ENCODE measurements around the gene CRTC1.

CRTC1 gene

DNA sequence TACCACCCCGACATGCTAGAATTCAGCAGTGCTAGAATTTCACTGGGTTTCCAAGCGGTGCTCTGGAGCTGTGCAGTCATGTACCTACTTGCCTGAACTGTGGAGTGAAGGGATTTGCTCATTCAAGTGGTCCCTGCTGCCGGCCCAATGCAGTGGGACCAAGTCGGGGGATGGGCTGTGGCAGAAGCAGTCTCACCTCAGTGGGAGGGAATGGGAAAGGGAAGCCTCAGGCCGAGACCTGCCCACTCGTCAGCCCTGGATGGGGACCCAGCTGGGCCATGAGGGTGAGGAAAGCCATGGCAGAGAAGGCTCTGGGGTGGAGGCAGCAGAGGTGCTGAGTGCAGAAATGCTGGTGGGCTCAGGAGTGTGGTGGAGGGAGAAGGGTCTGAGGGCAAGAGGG, 31.7 kb upstream of the CRTC1 start:
- no peak for DNase-seq (ENCODE audit: low read depth)

DNA sequence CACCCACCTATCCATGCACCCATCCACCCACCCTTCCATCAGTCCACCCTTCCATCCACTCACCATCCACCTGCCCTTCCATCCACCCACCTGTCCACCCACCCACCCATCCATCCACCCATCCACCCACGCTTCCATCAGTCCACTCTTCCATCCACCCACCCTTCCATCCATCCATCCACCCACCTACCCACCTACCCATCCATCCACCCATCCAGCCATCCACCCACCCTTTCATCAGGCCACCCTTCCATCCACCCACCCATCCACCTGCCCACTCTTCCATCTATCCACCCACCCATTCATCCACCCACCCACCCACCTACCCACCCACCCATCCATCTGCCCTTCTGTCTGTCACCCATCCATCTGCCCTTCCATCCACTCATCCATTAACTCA, 29.6 kb upstream of the CRTC1 start:
- no peak for DNase-seq (ENCODE audit: low read depth)

DNA sequence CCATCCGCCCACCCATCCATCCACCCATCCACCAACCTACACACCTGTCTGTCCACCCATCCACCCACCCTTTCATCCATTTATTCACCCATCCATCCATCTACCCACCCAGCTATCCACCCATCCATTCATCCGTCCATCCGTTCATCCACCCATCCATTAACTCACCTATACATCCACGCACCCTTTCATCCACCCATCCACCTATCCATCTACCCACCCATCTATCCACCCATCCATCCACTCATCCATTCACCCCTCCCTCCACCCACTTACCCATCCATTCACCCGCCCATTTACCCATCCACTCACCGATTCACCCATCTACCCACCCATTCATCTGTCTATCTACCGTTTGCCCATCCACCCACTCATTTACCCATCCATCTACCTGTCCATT, 29.0 kb upstream of the CRTC1 start:
- DNase-seq (ENCODE audit: low read depth): no peak

DNA sequence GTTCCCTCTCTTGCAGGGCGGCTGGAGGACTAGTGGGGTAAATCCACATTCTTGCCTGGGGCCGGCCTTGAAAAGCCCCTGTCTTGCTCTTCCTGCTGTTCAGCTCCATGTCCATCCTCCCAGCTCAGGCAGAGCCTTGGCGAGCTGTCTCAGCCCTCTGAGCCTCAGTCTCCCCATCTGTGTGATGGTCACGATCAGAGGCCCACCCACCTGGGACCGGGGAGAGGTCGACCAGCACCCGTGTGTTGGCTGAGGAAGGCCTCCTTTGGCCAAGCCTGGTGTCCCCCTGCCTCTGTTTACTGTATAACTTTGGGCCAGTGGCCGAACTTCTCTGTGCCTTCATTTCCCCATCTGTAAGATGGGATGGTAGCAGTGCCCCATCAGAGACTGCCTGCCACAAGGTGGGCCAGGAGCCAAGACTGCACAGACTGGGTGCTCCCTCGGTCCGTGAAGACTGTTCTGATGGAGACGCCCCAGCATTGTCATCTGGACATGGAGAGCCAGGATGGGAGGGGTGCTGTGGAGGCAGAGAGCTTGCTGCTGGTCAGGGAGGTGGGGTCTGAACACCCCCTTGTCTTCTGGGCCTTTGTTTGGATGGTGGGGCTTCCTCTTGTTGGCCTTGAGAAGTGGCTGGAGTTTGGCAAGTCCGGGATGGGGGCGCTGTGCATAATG, 28.2 kb upstream of the CRTC1 start:
- DNase-seq (ENCODE audit: low read depth): no peak

DNA sequence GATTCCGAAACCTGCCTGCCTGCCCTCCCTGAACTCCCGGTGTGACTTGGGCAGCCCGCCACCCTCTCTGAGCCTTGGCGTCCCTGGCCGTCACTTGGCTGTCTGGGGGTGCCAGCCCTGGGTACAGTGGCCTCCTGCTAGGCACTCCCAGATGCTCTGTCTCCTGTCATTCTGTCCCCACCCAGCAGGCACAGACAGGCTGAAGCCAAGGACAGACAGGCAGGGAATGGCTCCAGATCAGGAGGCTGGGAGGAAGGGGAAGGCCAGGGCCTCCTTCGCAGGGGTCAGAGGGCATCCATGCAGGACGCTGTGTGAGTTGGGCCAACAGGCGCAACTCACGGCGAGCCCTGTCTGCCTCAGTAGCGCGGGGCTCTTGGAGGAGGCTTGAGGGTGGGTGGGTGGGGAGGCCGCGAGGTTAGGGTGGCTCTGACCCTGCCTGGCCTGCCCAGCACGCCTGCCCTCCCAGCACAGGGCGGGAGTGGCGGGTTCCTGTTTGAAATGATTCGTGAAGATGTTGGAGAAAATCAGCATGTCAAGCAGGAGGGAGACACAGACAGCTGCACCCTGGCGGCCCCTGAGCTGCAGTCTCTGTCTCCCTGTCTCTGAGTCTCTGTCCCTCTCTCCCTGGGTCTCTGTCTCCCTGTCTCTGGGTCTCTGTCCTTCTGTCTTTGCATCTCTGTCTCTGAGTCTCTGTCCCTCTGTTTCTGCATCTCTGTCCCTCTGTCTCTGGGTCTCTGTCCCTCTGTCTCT, 27.0 kb upstream of the CRTC1 start:
- DNase-seq (ENCODE audit: low read depth): no peak

DNA sequence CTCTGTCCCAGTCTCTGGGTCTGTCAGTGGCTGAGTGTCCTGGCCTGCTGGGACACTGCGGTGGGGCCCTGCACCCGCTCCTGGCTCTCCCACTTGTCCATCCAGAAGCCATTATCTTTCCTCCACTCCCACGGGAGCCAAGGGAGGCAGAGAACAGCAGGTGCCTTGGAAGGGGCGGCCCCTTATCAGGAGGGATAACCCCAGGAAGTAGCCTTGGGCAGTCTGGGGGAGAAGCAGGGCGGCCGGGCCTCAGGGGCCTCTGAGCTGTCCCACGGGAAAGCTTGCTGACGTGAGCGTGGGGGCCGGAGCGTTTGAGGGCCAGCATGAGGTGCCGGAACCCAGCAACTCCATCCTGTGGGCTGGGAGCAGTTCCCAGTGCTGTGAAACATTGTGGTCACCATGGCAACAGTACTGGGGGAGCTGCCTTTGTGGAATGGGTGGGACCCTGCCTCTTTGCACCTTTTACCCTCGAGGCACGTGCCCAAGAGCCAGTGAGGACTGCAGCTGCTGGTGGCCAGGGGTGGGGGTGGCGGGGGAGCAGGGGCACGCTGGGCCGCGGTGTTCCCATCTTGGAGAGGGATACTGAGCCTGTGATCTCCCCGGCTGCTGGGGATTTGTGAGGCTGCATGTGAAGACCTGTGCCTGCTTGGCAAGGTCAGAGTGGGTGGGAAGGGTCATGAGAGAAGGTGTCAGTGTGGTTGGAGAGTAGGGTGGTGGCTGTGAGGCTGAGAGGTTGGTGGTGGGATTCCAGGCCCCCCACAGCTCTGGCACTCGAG, 25.7 kb upstream of the CRTC1 start:
- no peak for DNase-seq (ENCODE audit: low read depth)

DNA sequence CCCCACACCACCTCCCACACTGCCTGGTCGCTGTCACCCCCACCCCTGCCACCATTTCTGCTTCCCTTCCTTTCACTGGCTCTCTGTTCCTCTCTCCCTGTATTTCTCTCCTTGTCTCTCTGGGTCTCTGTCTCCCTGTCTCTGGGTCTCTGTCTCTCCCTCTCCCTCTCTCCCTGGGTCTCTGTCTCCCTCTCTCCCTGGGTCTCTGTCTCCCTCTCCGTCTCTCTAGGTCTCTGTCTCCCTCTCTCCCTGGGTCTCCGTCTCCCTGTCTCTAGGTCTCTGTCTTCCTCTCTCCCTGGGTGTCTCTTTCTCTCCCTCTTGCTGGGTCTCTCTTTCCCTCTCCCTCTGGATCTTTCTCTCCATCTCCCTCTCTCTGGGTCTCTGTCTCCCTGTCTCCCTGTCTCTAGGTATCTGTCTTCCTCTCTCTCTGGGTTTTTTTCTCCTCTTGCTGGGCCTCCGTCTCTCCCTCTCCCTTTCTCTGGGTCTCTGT, 25.1 kb upstream of the CRTC1 start:
- DNase-seq (ENCODE audit: low read depth): no peak

DNA sequence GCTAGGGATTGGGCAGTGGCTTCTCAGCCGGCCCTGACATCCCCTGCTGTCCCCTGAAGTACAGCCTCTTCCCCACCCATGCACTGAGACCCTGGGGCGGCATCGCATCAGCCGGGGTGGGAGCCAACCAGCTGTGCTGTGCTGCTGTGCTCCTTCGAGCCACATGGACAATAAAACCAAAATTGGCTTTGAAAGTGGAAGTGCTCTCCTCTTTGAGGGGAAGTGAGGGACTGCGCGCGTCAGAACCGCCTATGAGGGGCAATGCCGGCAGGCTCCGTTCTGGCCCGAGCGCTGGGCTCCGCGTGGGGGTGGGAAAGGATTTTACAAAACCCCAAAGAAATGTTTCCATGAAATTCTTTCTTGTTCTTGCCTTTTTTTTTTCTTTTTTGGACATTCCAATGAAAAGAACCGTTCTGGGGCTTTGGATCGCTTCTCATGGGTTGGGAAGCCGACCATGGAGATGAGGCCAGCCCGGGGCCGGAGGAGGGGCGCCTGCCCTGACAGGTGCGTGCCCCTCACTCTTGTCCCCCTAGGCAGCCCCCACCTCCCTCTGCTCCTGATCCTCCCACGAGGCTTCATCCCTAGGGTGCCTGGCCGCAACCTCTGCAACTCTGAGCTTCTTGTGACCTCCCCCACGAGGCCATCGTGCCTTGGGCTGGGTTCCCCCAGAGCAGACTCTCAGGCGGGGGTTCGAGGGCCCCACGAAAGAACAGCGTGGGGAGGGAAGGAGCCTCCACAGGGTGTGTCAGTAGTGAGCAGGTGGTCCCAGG, 24.0 kb upstream of the CRTC1 start:
- DNase-seq (ENCODE audit: low read depth): no peak

DNA sequence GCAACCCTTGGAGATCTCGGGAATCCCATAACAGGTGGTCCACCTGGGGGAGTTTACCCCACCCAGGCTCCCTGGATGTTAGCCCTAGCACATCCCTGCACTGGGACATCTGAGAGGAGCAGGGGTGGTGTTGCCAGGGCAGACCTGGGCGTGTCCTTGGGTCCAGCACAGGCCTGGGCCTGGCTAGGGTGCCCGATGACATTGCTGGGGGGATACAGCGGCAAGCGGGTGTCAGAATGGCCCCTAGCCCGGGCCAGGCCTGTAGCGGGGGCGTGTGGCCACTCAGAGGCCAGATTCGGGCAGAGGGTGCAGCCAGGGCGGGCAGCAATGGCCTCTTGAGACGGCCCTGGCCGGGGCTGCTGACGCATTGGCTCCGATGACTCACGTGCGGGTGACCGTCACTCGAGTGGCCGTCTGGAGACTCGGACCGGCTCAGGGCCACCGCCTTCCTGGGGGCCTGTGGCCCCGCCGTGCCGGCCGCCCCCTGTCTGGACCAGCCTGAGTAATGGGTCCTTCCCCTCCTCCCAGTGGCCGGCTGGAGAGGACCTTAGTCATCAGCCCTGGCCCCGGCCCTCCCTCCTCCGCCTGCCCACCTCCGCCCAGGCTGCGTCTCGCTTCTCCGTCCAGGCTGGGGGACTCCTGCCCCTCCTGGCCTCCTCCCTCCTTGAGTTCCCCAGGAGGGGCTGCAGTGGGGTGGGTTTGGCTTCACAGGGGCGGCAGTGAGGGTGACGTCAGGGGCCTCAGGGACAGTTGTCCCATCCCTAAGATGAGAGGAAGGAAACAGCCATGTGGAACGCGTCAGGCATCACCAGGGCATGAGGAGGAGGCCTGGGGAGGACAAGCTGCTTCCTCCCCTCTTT, 23.2 kb upstream of the CRTC1 start:
- no peak for DNase-seq (ENCODE audit: low read depth)

DNA sequence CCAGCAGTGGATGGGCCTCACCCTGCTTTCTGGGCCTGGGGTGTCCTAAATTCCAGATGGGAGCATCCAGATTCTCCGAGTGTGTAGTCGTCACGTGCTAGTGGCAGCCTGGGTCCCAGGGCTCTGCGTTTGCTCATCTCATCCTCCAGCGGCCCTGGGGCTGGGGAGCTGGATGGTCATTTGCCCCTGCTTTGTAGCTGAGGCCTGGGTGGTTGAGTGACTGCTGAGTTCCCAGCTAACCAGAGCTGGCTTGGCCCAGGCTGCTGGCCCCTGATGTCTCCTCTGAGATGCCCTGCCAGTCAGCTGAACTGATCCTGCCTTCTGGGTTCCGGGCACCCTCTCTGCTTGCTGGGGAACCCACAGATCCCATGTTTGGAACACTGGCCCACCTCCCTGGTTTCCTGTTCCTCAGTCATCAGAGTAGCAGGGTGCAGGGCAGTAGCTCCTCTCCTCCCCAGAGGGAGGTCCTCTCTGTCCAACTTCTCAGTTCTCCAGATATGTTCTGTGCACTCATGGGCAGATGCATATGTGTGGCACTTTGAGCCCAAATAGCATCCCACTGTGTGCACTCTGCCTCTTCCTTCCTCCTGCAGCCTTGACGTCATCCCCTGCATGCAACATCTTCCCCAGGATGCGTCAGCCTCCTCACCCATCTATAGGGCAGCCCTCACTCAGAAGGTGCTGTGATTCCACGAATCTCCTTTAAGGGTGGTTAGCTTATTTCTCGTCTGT, 22.4 kb upstream of the CRTC1 start:
- DNase-seq (ENCODE audit: low read depth): no peak

DNA sequence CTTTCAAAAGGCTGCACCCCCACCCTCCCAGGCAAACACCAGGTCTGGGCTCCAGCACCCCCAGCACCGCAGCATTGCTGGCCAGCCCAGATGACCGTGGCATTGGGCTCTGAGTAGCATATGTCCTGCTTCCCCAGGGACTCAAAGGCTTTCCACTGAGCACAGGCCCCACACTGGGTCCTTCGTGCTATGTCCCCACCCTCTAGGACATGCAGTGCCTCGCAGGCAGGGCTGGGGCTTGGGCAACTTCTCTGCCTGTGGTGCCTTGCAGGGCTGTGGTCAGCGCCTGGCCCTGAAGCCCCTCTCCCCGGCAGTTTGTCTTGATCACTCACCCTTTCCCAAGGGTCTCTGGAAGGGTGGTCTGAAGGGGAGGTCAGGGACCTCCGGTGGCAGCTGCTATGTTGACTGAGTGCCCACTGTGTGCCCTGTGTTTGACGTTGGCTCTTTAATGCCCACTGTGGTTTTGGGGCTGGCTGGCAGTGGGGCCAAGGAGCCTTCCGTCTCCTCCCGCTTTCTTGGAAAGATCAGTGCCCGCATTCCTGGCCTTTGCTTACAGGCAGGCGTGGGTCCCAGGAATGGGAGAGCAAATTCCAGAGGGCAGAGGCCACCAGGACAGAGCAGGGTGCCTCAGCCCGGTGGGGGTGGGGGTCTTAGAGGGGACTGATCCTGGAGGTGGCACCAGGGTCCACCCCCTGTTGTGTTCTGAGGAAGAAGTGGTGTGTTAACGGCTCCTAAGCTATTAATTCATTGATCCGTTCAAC, 20.3 kb upstream of the CRTC1 start:
- no peak for DNase-seq (ENCODE audit: low read depth)

DNA sequence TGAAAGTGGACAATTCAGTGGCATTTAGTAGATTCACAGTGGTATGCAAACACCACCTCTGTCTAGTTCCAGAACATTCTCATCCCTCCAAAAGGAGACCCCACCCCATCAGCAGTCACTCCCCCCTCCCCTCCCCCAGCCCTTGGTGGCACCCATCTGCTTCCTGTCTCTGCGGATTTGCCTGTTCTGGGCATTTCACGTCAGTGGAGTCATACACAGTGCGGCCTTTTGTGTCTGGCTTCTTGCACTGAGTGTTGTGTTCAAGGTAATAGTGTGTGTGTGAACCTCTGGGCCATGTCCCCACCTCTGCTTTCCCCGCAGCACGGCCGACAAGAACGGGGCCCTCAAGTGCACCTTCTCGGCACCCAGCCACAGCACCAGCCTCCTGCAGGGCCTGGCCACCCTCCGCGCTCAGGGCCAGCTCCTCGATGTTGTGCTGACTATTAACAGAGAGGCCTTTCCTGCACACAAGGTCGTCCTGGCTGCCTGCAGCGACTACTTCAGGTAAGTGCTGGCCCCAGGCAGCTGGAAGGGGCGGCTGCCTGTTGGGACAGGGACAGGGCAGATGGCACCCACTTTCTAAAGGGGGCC, 19.4 kb upstream of the CRTC1 start:
- DNase-seq (ENCODE audit: low read depth): no peak

DNA sequence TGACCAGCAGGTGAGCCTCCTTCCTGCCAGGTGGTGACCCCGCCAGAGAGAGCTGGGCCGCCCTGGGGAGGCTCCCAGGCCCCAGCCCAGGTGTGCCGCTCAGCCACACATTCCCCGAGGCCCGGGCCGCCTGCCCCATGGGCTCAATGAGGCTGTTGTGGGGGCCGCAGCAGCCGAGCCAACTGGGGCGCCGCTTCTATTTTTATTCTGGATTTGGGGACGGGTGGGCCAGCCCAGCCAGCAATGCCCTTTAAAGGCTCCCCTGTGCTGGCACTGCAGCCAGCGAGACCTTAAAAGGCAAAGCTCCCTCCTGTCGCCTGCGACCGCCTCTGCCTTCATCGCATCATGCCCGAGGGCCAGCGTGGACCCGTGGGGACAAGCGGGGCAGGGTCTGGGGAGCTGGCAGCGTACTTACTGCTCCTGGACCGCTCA, 17.7 kb upstream of the CRTC1 start:
- DNase-seq (ENCODE audit: low read depth): no peak

DNA sequence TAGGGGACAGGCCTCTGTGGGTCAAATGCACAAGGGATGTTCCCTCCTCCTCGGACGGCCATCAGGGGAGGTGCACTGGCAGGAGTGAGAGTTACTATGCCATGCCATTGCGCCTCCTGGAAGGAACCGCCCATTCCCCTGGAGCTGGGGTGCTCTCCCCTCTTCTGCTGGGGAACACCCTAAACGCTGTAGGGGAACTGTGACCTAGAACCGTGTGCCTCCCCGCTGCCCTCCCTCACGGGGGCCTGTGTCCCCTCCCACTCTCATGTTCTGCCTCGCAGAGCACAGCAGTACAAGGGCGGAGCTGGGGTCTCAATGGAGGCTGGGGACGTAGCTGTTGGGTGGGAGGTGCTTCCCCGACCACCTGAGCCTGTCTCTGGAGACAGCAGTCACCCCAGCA, 17.2 kb upstream of the CRTC1 start:
- DNase-seq (ENCODE audit: low read depth): no peak

DNA sequence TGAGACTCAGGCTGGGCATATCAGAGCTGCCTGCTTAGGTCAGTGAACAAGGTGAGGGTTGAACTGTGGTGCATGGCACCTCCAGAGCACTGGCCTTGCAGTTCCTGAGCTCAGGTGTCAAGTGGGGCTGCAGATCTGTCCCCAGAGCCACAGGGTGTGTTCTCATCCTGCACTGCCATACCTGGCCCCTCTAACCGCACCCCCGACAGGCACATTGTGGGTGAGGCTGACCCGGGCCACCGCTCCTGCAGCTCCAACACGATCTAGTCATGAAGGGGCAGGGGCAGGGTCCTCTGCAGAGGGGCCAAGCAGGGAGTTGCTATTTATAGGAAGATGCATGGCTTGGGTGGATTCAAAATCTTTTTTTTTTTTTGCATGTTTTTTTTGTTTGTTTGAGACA, 16.7 kb upstream of the CRTC1 start:
- no peak for DNase-seq (ENCODE audit: low read depth)

DNA sequence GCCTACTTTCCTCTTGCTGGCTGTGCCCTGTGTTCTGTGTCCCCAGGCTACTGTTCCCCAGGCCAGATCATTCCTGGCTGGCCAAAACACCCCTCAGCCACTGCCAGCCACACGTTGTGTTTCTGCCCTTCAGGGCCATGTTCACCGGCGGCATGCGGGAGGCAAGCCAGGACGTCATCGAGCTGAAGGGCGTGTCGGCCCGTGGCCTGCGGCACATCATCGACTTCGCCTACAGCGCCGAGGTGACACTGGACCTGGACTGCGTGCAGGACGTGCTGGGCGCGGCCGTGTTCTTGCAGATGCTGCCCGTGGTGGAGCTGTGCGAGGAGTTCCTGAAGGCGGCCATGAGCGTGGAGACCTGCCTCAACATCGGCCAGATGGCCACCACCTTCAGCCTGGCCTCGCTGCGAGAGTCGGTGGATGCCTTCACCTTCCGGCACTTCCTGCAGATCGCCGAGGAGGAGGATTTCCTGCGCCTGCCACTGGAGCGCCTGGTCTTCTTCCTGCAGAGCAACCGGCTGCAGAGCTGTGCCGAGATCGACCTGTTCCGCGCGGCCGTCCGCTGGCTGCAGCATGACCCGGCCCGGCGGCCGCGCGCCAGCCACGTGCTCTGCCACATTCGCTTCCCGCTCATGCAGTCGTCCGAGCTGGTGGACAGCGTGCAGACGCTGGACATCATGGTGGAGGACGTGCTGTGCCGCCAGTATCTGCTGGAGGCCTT, 15.8 kb upstream of the CRTC1 start:
- DNase-seq (ENCODE audit: low read depth): no peak

DNA sequence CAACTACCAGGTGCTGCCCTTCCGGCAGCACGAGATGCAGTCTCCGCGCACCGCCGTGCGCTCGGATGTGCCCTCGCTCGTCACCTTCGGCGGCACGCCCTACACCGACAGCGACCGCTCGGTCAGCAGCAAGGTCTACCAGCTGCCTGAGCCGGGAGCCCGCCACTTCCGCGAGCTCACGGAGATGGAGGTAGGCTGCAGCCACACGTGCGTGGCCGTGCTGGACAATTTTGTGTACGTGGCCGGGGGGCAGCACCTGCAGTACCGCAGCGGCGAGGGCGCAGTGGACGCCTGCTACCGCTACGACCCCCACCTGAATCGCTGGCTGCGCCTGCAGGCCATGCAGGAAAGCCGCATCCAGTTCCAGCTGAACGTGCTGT, 15.2 kb upstream of the CRTC1 start:
- no peak for DNase-seq (ENCODE audit: low read depth)

DNA sequence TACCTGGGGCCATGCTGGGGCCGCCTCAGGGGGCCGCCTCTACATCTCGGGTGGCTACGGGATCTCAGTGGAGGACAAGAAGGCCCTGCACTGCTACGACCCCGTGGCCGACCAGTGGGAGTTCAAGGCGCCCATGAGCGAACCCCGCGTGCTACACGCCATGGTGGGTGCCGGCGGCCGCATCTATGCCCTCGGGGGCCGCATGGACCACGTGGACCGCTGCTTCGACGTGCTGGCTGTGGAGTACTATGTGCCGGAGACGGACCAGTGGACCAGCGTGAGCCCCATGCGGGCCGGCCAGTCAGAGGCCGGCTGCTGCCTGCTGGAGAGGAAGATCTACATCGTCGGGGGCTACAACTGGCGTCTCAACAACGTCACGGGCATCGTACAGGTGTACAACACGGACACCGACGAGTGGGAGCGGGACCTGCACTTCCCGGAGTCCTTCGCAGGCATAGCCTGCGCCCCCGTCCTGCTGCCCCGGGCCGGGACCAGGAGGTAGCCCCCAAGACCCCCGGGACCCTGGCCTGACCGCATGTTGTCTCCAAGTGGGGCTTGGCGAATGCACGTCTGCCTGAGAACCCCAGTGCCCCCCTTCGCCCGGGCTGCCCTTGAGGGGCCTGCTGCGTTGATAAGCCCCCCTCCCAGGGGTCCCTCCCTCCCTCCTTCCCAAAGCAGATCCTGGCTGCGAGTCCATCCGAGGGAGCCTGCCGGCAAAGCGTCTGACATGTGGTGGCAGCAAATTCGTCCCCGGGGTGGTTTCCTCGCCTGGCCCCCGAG, 14.5 kb upstream of the CRTC1 start:
- no peak for DNase-seq (ENCODE audit: low read depth)
